Stimulated activated CD4-positive, alpha-beta T cell treated with anti-CD3 and anti-CD28 coated beads, TNF-alpha, amount 100 ng/mL, for 48 hours (primary cell): ENCODE measurements around the gene HMGN5.

Source experiments
- DNase-seq, 3 donors: peaks; one replicate each; pipeline ENCODE4 v3.0.0-alpha.2; 2020; ENCODE audit warnings: low read depth in 3 of 3

Gene HMGN5

DNA sequence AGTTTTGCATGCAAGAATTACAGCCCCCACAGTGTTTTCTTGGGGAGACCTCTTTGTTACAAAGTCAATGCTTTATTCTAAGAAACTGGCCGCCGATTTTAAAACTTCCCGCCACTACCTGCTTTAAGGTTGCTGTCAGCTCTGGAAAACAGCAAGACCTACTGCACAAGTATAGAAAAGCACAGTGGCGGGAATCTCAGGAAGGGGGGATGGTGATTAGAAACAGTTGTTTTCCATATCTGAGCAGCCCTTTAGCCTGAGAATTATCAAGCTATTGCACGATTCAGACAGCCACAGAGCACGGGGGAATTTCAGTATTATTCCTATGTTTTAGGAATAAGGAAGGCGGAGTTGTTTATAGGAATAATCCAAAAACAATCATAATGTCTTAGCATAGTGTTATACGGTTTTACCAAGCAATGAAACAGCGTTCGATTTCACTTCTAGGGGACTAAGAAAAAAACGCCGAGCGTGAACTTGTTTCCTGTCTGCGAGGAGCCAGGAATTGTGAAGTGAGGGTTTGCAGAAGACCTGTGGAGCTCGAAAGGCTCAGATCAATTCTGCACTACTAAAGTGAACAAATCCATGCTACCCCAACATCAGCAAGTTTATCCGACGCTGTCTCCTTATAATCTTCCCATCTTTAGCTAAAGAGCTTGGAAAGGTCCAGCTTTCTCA lies 81.3 kb downstream of the HMGN5 start:
- no peak for DNase-seq

- DNase-seq = no peak
Observed at GRCh38 chrX:81114757-81115156, 87.0 kb downstream of the HMGN5 start.

DNA sequence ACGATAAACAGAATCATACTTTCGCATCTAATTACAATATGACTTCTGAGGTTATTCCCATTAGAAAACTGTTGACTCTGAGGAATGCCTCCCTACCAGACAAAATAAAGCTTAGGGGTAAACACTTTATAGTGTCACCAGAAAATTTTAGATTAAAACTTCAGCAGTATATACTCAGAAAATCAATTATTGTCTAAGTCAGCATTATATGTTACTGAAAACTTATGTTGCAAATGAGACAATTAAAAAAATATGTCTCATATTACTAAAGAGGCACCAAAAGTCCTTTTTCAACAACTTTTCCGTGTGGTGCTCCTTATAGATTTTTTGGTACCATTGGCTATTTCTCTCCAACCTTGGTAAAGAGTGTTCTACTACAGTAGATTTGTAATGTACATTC lies 91.4 kb downstream of the HMGN5 start:
- DNase-seq = no peak

DNA sequence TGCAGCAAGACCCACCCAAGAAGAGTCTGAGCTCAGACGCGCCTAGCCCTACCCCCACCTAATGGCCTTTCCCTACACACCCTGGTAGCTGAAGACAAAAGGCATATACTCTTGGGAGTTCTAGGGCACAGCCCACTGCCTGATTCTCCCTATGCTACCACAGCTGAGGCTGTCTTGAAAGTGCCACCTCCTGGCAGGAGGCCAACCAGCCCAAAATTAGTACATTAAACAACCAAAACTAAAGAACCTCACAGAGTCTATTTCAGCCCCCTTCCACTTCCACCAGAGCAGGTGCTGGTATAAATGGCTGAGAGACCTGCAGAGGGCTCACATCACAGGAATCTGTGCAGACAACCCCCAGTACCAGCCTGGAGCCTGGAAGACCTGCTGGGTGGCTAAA lies 119.1 kb downstream of the HMGN5 start:
- DNase-seq = no peak
